Measurements from ENCODE around the gene ELOVL6. TPM values are rescaled to one million over a fixed set of nuclear protein-coding genes. Genes with fewer than 3 reads are reported as not detected.
"Not testable (repeated sequence)": the region's sequence is repeated elsewhere in the genome, so short reads cannot be mapped to it uniquely, and the experiment has no call there.

The ELOVL6 gene
- total RNA-seq, 3 donors from 2014 or later, result 21.8 to 59.8 (median 50.3) TPM

- Histone ChIP-seq H3K4me3 (no peak overlapping the region), H3K4me1 (ENCODE audit: low read depth) (peaks cover 25% of the 10 kb centered on the region), H3K9me3 (no peaks in the 10 kb centered on the region), H3K36me3 (ENCODE audit: low read depth) (no peaks in the 10 kb centered on the region)
- DNase-seq, result peak; percentile 62 to 93 (median 70)
- intact Hi-C loops (cut with DNase I, micrococcal nuclease), result no loop called here
- no peak for TF ChIP-seq CTCF (IDR thresholded peaks at IDR 0.05)
- ATAC-seq, result peak; percentile 97
These were observed 113.3 kb downstream of the ELOVL6 start for GRCh38 chr4:110085131-110085530.

- peaks cover 25% of the 10 kb centered on the region for H3K4me1 ChIP-seq (ENCODE audit: low read depth)
- DNase-seq (no peak), ATAC-seq (no peak)
- H3K4me3 ChIP-seq, result no peak overlapping the region
- no peaks in the 10 kb centered on the region for H3K36me3 ChIP-seq (ENCODE audit: low read depth)
- intact Hi-C loops (cut with DNase I, micrococcal nuclease), result no loop called here
- no peak for TF ChIP-seq CTCF (IDR thresholded peaks at IDR 0.05)
- no peaks in the 10 kb centered on the region for H3K9me3 ChIP-seq
These were observed 114.3 kb downstream of the ELOVL6 start for GRCh38 chr4:110084154-110084553.

- H3K4me3 ChIP-seq; H3K4me1 ChIP-seq (ENCODE audit: low read depth); H3K36me3 ChIP-seq (ENCODE audit: low read depth); DNase-seq; intact Hi-C loops (cut with DNase I, micrococcal nuclease); ATAC-seq; H3K9me3 ChIP-seq: not testable (repeated sequence)
These were observed 120.3 kb downstream of the ELOVL6 start for GRCh38 chr4:110078148-110078547.

- intact Hi-C loops (cut with DNase I, micrococcal nuclease); H3K4me3 ChIP-seq; DNase-seq; H3K36me3 ChIP-seq (ENCODE audit: low read depth); ATAC-seq; H3K9me3 ChIP-seq; H3K4me1 ChIP-seq (ENCODE audit: low read depth): not testable (repeated sequence)
These were observed 121.6 kb downstream of the ELOVL6 start for GRCh38 chr4:110076828-110077227.

- no peak for TF ChIP-seq CTCF (IDR thresholded peaks at IDR 0.05)
- ATAC-seq, result no peak
- Histone ChIP-seq H3K4me1 (ENCODE audit: low read depth) (peaks cover 4% of the 10 kb centered on the region), H3K4me3 (no peak overlapping the region), H3K9me3 (no peaks in the 10 kb centered on the region), H3K36me3 (ENCODE audit: low read depth) (no peaks in the 10 kb centered on the region)
- no peak for DNase-seq
- intact Hi-C loops (cut with DNase I, micrococcal nuclease), result no loop called here
These were observed 122.5 kb downstream of the ELOVL6 start for GRCh38 chr4:110075891-110076290.

GRCh38 chr4:110075083-110075738 is 123.2 kb downstream of the ELOVL6 start:
- H3K4me1 ChIP-seq (ENCODE audit: low read depth), result peaks cover 4% of the 10 kb centered on the region
- intact Hi-C loops (cut with DNase I, micrococcal nuclease), result no loop called here
- no peaks in the 10 kb centered on the region for H3K9me3 ChIP-seq
- ATAC-seq, result no peak
- no peak for DNase-seq
- TF ChIP-seq CTCF (IDR thresholded peaks at IDR 0.05), result no peak
- H3K36me3 ChIP-seq (ENCODE audit: low read depth), result no peaks in the 10 kb centered on the region
- no peak overlapping the region for H3K4me3 ChIP-seq

GRCh38 chr4:110074570-110074969 is 123.8 kb downstream of the ELOVL6 start:
- H3K9me3 ChIP-seq, result no peaks in the 10 kb centered on the region
- TF ChIP-seq CTCF (IDR thresholded peaks at IDR 0.05), result no peak
- ATAC-seq (peak; percentile 96), DNase-seq (no peak)
- no peaks in the 10 kb centered on the region for H3K36me3 ChIP-seq (ENCODE audit: low read depth)
- H3K4me3 ChIP-seq, result no peak overlapping the region
- H3K4me1 ChIP-seq (ENCODE audit: low read depth), result peaks cover 4% of the 10 kb centered on the region
- intact Hi-C loops (cut with DNase I, micrococcal nuclease), result no loop called here

Measured in mucosa of descending colon (tissue), 3 donors.